HEK293 (cell line): ENCODE data around the gene CPXM1.

Source experiments
- CTCF ChIA-PET: fragments of 350-600 bp; formaldehyde crosslinking; extraction: SDS; loops from one replicate; lab custom pipeline; 2021; ENCODE audit warnings: antibody characterized with exemption; lab: Yijun Ruan, JAX
- POLR2A ChIA-PET: fragments of 300-600 bp; formaldehyde crosslinking; extraction: SDS; loops from one replicate; lab custom pipeline; 2020; ENCODE audit warnings: antibody characterized with exemption, inconsistent platforms; lab: Yijun Ruan, JAX
- H3K27ac ChIP-seq: fragments of 200-500 bp; sonication (Bioruptor generic); 2 replicates; pipeline ENCODE4 v1.5.1; 2014; ENCODE audit warnings: low read depth, low read length, control low read depth, inconsistent platforms; ENCODE audit errors: extremely low read depth
- H3K36me3 ChIP-seq, 2 experiments: fragments of 200-500 bp in 1 of 2; sonication (Bioruptor generic) in 1 of 2; 1 replicate in 1 of 2; 2 replicates in 1 of 2; pipeline ENCODE4 v1.5.1; 2014 to 2017; ENCODE audit warnings: inconsistent platforms in 2 of 2, low read length in 2 of 2; ENCODE audit not compliant: control insufficient read depth in 2 of 2, insufficient read depth in 1 of 2
- H3K4me1 ChIP-seq: fragments of 200-500 bp; sonication (Bioruptor generic); 2 replicates; pipeline ENCODE4 v1.5.1; 2014; ENCODE audit warnings: mild to moderate bottlenecking, low read length, inconsistent platforms; ENCODE audit not compliant: control insufficient read depth, insufficient read depth
- H3K4me3 ChIP-seq: 2 replicates; pipeline ENCODE4 v1.5.1; 2011; ENCODE audit warnings: low read depth, mild to moderate bottlenecking, control low read depth, low read length, moderate library complexity
- H3K9me3 ChIP-seq: fragments of 200-500 bp; sonication (Bioruptor generic); 2 replicates; pipeline ENCODE4 v1.5.1; 2014; ENCODE audit warnings: low read depth, low read length, inconsistent platforms; ENCODE audit not compliant: control insufficient read depth, insufficient read depth
- GFI1B ChIP-seq: fragments of 450-650 bp; formaldehyde crosslinking; IDR thresholded peaks from 2 replicates; pipeline ENCODE4 v1.5.1; 2016; ENCODE audit warnings: missing biosample characterization, missing genetic modification characterization
- GLI2 ChIP-seq: fragments of 450-650 bp; formaldehyde crosslinking; IDR thresholded peaks from 2 replicates; pipeline ENCODE4; 2017; ENCODE audit warnings: missing biosample characterization, missing genetic modification characterization, low read depth, borderline replicate concordance
- HOXA7 ChIP-seq: sonication (generic); formaldehyde crosslinking; IDR thresholded peaks from 2 replicates; pipeline ENCODE4 v1.8.1; 2022; ENCODE audit warnings: missing genetic modification reagents, borderline replicate concordance
- KLF1 ChIP-seq: fragments of 450-650 bp; formaldehyde crosslinking; IDR thresholded peaks from 2 replicates; pipeline ENCODE4 v1.5.1; 2016; ENCODE audit warnings: missing biosample characterization, missing genetic modification characterization
- KLF8 ChIP-seq: fragments of 450-650 bp; formaldehyde crosslinking; IDR thresholded peaks from 2 replicates; pipeline ENCODE4 v1.5.1; 2016; ENCODE audit warnings: missing biosample characterization, missing genetic modification characterization
- SP2 ChIP-seq: fragments of 450-650 bp; formaldehyde crosslinking; IDR thresholded peaks from 2 replicates; pipeline ENCODE4 v1.5.1; 2016; ENCODE audit warnings: missing biosample characterization, missing genetic modification characterization
- ZBTB17 ChIP-seq: fragments of 450-650 bp; formaldehyde crosslinking; IDR thresholded peaks from 2 replicates; pipeline ENCODE4 v1.5.1; 2016; ENCODE audit warnings: missing biosample characterization, missing genetic modification characterization
- ZNF157 ChIP-seq: fragments of 450-650 bp; formaldehyde crosslinking; IDR thresholded peaks from 2 replicates; pipeline ENCODE4 v1.5.1; 2016; ENCODE audit warnings: missing biosample characterization, missing genetic modification characterization
- ZNF341 ChIP-seq: fragments of 450-650 bp; formaldehyde crosslinking; IDR thresholded peaks from 2 replicates; pipeline ENCODE4; 2016; ENCODE audit warnings: low read depth, missing biosample characterization, missing genetic modification characterization
- ZNF366 ChIP-seq: fragments of 450-650 bp; formaldehyde crosslinking; conservative IDR thresholded peaks from 2 replicates; pipeline ENCODE4 v1.5.1; 2016; ENCODE audit warnings: missing biosample characterization, missing genetic modification characterization
- ZNF549 ChIP-seq: fragments of 450-650 bp; IDR thresholded peaks from 2 replicates; pipeline ENCODE4 v1.5.1; 2018; ENCODE audit warnings: missing biosample characterization, missing genetic modification characterization, mild to moderate bottlenecking, inconsistent platforms, moderate library complexity
- ZNF791 ChIP-seq: fragments of 450-650 bp; formaldehyde crosslinking; IDR thresholded peaks from 2 replicates; pipeline ENCODE4 v1.5.1; 2016; ENCODE audit warnings: missing biosample characterization, missing genetic modification characterization
- ZNF843 ChIP-seq: fragments of 450-650 bp; formaldehyde crosslinking; IDR thresholded peaks from 2 replicates; pipeline ENCODE4 v1.5.1; 2016; ENCODE audit warnings: missing biosample characterization, missing genetic modification characterization
- ZSCAN30 ChIP-seq: fragments of 450-650 bp; IDR thresholded peaks from 2 replicates; pipeline ENCODE4 v1.5.1; 2018; ENCODE audit warnings: missing biosample characterization, mild to moderate bottlenecking, missing genetic modification characterization, moderate library complexity
- TF ChIP-seq, protein P1 (sequence below): fragments of 450-650 bp; formaldehyde crosslinking; IDR thresholded peaks from 2 replicates; pipeline ENCODE4 v1.5.1; 2016; ENCODE audit warnings: missing biosample characterization, missing genetic modification characterization
- TF ChIP-seq, protein P2 (sequence below): sonication (generic); formaldehyde crosslinking; IDR thresholded peaks from 2 replicates; pipeline ENCODE4 v1.8.1; 2022; ENCODE audit warnings: mild to moderate bottlenecking, moderate library complexity, missing genetic modification reagents
- TF ChIP-seq, protein P3 (sequence below): fragments of 450-650 bp; formaldehyde crosslinking; IDR thresholded peaks from 2 replicates; pipeline ENCODE4 v1.5.1; 2016; ENCODE audit warnings: missing biosample characterization, missing genetic modification characterization, borderline replicate concordance
- TF ChIP-seq, protein P4 (sequence below): fragments of 450-650 bp; IDR thresholded peaks from 2 replicates; pipeline ENCODE4 v1.5.1; 2018; ENCODE audit warnings: missing biosample characterization, mild to moderate bottlenecking, missing genetic modification characterization

The CPXM1 gene

DNA sequence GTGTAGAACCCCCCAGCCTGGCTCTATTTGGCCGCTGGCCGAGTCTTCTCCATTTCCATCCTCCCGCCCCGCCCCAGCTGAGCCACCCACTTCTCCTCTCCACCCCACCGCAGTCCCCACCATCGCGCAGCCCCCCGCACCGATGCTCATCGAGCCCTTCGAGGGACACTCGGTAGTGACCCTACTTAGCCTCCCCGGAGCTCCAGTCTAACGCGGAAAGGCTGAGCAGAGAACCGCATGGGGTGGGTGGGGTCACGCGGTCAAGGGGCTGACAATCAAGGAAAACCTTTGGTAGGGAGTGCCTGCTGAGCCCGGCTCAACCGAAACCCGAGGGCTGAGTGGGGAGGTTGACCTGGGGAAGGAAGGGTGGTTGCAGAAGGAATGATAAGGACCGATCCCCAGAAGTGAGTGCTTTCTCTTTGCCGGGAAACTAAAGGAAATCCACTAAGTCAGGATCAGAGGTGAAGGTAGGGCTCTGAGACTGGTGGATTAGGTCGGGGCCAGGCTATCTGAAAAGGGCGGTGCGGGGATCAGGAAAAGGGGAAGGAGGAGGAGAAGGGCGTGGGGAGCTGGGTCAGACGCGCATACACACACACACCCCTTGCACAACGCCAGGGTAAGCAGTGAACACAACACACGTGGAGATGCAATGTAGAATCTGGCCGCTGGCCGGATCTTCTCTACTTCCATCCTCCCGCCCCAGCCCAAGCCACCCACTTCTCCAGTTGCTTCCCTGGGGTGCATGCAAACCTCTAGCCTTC, 49.8 kb downstream of the CPXM1 start (continued):
- TF ChIP-seq, protein P1, sequence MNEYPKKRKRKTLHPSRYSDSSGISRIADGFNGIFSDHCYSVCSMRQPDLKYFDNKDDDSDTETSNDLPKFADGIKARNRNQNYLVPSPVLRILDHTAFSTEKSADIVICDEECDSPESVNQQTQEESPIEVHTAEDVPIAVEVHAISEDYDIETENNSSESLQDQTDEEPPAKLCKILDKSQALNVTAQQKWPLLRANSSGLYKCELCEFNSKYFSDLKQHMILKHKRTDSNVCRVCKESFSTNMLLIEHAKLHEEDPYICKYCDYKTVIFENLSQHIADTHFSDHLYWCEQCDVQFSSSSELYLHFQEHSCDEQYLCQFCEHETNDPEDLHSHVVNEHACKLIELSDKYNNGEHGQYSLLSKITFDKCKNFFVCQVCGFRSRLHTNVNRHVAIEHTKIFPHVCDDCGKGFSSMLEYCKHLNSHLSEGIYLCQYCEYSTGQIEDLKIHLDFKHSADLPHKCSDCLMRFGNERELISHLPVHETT (tag by site-specific recombination), result no peak
- TF ChIP-seq ZNF341 (tag by site-specific recombination) (peak; percentile 24; the same call in 1 of the 2 replicates), ZNF366 (tag by site-specific recombination) (0 out of 2 replicates have a peak, but pooled peaks have one; percentile 24), KLF1 (tag by site-specific recombination) (0 out of 2 replicates have a peak, but pooled peaks have one; percentile 50)

DNA sequence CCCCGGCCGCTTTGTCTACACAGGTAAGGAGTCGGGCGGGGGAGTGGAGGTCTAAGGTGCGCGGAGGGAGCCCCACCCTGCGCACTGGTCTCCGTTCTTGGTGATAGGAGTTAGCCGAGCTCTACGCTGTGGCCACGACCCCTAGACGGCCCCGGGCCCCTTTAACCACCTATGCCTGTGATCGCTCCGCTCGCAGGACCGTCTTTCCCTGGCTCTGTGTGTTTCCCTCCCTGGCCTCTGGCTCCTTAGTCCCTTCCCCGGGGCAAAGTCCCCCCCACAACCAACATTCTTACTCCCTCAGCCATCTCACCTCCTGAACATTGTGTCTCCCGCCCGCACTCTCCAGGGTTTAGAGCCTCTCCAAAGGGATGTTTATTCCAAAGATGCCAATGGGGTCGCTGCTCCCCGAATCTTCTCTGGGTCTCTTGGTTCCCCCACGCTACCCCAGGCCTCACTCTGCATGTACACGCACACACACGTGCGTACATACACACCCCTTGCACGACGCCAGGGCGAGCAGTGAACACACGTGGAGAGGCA, 50.4 kb downstream of the CPXM1 start:
- ChIA-PET POLR2A (no interaction called here), CTCF (no interaction called here)
- Histone ChIP-seq H3K27ac (no peak overlapping the region), H3K4me1 (peaks cover 3% of the 10 kb centered on the region), H3K36me3 (no peaks in the 10 kb centered on the region), H3K4me3 (no peak overlapping the region), H3K9me3 (no peaks in the 10 kb centered on the region)
- TF ChIP-seq, protein P2, sequence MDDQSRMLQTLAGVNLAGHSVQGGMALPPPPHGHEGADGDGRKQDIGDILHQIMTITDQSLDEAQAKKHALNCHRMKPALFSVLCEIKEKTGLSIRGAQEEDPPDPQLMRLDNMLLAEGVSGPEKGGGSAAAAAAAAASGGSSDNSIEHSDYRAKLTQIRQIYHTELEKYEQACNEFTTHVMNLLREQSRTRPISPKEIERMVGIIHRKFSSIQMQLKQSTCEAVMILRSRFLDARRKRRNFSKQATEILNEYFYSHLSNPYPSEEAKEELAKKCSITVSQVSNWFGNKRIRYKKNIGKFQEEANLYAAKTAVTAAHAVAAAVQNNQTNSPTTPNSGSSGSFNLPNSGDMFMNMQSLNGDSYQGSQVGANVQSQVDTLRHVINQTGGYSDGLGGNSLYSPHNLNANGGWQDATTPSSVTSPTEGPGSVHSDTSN (CRISPR knock-in tag), result no peak
- TF ChIP-seq ZSCAN30 (tag by site-specific recombination) (no peak), ZNF791 (tag by site-specific recombination) (no peak), GLI2 (tag by site-specific recombination) (no peak), ZNF843 (no peak), ZBTB17 (no peak), HOXA7 (CRISPR knock-in tag) (no peak), GFI1B (no peak), ZNF341 (tag by site-specific recombination) (no peak), ZNF549 (no peak), ZNF157 (tag by site-specific recombination) (no peak), SP2 (no peak), KLF8 (tag by site-specific recombination) (no peak)
- TF ChIP-seq, protein P3, sequence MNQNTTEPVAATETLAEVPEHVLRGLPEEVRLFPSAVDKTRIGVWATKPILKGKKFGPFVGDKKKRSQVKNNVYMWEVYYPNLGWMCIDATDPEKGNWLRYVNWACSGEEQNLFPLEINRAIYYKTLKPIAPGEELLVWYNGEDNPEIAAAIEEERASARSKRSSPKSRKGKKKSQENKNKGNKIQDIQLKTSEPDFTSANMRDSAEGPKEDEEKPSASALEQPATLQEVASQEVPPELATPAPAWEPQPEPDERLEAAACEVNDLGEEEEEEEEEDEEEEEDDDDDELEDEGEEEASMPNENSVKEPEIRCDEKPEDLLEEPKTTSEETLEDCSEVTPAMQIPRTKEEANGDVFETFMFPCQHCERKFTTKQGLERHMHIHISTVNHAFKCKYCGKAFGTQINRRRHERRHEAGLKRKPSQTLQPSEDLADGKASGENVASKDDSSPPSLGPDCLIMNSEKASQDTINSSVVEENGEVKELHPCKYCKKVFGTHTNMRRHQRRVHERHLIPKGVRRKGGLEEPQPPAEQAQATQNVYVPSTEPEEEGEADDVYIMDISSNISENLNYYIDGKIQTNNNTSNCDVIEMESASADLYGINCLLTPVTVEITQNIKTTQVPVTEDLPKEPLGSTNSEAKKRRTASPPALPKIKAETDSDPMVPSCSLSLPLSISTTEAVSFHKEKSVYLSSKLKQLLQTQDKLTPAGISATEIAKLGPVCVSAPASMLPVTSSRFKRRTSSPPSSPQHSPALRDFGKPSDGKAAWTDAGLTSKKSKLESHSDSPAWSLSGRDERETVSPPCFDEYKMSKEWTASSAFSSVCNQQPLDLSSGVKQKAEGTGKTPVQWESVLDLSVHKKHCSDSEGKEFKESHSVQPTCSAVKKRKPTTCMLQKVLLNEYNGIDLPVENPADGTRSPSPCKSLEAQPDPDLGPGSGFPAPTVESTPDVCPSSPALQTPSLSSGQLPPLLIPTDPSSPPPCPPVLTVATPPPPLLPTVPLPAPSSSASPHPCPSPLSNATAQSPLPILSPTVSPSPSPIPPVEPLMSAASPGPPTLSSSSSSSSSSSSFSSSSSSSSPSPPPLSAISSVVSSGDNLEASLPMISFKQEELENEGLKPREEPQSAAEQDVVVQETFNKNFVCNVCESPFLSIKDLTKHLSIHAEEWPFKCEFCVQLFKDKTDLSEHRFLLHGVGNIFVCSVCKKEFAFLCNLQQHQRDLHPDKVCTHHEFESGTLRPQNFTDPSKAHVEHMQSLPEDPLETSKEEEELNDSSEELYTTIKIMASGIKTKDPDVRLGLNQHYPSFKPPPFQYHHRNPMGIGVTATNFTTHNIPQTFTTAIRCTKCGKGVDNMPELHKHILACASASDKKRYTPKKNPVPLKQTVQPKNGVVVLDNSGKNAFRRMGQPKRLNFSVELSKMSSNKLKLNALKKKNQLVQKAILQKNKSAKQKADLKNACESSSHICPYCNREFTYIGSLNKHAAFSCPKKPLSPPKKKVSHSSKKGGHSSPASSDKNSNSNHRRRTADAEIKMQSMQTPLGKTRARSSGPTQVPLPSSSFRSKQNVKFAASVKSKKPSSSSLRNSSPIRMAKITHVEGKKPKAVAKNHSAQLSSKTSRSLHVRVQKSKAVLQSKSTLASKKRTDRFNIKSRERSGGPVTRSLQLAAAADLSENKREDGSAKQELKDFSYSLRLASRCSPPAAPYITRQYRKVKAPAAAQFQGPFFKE (tag by site-specific recombination), result no peak
- TF ChIP-seq, protein P4, sequence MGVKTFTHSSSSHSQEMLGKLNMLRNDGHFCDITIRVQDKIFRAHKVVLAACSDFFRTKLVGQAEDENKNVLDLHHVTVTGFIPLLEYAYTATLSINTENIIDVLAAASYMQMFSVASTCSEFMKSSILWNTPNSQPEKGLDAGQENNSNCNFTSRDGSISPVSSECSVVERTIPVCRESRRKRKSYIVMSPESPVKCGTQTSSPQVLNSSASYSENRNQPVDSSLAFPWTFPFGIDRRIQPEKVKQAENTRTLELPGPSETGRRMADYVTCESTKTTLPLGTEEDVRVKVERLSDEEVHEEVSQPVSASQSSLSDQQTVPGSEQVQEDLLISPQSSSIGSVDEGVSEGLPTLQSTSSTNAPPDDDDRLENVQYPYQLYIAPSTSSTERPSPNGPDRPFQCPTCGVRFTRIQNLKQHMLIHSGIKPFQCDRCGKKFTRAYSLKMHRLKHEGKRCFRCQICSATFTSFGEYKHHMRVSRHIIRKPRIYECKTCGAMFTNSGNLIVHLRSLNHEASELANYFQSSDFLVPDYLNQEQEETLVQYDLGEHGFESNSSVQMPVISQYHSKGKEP (tag by site-specific recombination), result no peak
